Frontal cortex (tissue), 4 donors: Measurements from ENCODE around the gene SAT1. TPM values are rescaled to one million over a fixed set of nuclear protein-coding genes. Genes with fewer than 3 reads are reported as not detected.
"Not testable (repeated sequence)": the region's sequence is repeated elsewhere in the genome, so short reads cannot be mapped to it uniquely, and the experiment has no call there.

Experiments
- DNase-seq, 2 donors: peaks; one replicate each; pipeline ENCODE4 v3.0.0; 2012; ENCODE audit warnings: low spot score in 2 of 2
- FAIRE-seq: peaks from 2 replicates; lab custom pipeline; 2012; peaks lifted over from hg19 to GRCh38; lab: Jason Lieb, UNC
- total RNA-seq: library from RNA; depleted of rRNA; stranded (reverse); fragments of >200 nt; gene quantifications from one replicate; pipeline ENCODE4 v1.2.3, GENCODE V29; 2014
- donor health status: control.
- donor health status: control.
- donor health status: control.

SAT1 gene
- total RNA-seq, 1 donor from 2014 or later = 42.8 TPM

DNA sequence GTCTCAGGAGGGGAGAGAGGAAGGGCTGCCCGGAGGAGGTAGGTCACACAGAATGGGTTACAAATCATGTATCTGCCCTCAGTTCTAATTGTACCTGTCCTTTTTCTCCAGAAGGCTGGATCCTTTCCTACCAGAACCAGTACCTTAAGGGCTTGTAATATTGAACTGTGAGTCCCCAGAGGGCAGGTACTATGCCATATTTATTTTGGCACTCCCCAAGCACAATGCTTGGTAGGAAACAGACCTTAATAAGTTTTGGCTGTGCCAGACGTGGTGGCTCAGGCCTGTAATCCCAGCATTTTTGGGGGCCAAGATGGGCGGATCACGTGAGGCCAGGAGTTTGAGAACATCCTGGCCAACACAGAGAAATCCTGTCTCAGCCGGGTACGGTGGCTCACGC, 11.9 kb upstream of the SAT1 start:
- FAIRE-seq, DNase-seq: not testable (repeated sequence)

DNA sequence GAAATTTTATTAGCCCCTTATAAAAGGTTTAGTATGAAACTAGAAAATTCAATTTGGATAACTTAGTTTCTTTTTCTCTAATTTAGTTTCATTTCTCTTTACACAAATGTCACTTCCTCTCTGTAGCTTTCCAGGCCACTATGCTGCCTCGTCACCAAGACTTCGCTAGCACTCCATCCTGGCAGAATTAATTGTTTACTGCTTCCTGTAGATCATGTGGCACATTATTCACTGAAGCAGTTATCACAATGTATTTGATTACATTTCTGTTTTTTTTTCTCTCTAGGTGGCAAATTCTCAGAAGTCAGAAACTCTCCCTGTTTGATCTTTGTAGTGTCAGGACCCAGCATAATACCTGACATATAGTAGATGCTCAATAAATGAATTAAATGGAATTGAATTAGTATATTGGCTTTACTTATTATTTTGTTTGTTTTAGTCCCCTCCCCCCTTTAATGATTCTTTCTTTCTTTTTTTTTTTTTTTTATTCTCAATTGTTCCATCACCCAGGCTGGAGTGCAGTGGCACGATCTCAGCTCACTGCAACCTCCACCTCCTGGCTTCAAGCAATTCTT, 9.3 kb upstream of the SAT1 start:
- DNase-seq (no peak), FAIRE-seq (no peak)

DNA sequence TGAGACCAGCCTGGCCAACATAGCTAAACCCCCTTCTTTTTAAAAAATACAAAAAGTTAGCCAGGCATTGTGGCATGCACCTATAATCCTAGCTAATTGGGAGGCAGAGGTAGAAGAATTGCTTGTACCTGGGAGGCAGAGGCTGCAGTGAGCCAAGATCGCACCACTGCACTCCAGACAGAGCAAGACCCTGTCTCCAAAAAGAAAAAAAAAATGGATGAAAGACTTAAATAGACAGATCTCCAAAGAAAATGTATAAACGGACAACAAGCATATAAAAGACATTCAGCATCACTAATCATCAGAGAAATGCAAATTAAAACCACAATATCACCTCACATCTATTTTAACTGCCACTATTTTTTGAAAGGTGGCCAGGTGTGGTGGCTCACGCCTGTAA, 6.6 kb upstream of the SAT1 start:
- FAIRE-seq (no peak), DNase-seq (no peak)

DNA sequence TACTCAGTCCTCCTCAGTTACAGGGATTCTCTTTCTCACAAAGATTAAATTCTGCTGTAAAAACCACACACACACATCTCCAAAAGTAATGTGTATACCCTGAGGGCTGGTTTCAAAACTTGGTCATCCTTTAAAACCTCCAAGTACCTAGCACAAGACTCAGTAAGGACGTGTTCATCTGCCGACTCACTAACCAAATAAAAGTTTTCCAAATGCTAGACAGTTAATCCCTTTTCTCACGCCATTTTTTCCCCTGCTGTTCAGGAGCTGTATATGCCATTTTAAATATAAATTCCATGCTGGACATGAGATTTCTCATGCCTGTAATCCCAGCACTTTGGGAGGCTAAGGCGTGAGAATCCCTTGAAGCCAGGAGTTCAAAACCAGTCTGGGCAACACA, 3.9 kb upstream of the SAT1 start:
- no peak for DNase-seq
- no peak for FAIRE-seq

DNA sequence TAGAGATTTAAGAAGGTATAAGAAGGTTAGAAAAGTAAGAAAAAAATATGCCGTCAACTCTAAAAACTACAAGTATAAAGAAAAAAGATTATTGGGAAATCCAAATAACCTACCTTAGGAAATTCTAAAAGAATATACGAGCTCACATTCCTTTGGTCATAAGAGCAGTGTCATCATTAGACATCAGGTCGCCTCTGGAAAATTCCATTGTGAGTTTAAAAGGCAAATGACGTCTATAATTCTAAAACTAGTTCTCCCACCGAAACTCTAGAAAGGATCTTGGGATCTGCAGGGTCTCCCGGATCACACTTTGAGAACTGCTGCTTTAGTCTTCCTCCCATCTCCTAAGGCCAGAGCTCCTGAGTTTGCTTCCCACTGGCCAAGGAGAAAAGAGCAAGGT, 518 bp upstream of the SAT1 start:
- DNase-seq = no peak
- no peak for FAIRE-seq

DNA sequence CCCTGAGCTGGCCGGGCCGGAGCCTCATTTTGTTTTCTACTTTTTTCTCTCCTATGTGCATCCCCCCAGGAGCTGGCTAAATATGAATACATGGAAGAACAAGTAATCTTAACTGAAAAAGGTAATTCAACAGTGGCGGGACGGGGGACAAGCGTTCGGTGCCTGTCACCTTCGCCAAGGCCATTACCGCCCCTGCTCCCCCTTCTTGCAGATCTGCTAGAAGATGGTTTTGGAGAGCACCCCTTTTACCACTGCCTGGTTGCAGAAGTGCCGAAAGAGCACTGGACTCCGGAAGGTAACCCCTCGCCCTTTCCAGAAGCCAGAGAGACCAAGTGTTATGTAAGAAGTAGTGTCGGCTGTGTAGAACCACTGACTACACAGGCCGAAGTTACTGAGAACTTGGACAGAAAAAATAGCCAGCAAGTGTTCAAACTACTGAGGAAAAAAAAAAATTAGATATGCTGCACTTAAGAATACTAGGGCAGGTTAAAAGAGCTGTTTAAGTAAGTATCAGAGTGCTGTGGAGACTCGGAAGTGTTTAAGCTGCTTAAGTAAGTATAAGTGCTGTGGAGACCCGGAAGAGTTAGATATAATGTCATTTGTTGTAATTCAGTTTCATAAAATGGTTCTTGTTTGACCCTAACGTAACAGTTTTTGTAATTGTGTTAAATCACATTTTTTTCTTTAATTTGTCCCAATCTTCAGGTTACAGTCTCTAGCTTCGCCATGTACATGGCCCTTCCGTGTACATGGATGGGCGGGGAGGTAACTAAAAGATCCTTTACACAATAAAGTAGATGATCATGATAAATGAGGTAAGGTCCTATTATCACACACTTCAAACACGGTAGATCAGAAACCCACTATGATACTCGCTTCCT, 856 bp downstream of the SAT1 start:
- FAIRE-seq (no peak), DNase-seq (no peak)

DNA sequence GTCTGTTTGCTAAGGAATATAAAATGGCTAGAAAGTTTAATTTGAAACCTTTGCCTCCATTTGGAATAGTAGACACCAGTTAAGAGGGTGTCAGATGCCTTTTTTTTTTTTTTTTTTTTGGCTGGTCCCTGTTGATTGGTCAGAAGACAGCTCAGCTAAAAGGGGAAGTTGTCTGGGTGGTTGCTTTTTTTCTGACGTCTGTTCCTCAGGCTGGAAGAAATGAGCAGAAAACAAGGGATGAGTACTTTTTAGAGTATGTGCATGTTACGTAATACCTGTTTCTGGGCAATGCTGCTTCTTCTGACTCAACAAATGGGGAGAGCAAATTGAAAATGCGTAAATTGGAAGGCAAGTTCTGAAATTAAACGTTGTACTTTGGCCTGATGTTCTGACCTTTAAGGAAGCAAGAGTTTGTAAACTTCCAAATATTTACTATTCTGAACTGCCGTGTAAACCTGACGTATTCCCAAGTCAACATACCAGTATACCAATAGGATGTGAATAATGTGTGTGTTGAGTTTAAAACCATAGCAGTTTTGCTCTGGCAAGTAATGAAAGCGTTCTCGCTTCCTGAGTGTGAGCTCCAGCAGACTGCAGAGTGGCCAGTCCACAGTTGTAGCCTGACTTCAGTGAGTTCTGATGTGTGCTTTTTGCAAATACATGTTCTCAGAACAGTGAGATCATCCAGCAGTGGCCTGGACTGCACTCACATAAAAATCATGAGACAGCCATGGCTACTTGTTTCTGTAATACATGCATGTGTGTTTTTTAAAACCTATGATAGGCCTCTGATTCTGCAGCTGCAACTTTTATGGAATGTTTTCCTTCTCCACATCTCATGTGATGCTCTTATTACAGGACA, 1.7 kb downstream of the SAT1 start:
- no peak for DNase-seq
- no peak for FAIRE-seq

DNA sequence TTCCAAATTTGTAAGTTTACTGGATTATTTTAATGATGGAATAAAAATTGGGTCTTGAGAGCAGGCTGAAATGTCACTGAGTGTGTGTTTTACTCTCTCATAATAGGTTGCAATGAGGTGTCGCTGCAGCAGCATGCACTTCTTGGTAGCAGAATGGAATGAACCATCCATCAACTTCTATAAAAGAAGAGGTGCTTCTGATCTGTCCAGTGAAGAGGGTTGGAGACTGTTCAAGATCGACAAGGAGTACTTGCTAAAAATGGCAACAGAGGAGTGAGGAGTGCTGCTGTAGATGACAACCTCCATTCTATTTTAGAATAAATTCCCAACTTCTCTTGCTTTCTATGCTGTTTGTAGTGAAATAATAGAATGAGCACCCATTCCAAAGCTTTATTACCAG, 2.6 kb downstream of the SAT1 start:
- FAIRE-seq (no peak), DNase-seq (no peak)

DNA sequence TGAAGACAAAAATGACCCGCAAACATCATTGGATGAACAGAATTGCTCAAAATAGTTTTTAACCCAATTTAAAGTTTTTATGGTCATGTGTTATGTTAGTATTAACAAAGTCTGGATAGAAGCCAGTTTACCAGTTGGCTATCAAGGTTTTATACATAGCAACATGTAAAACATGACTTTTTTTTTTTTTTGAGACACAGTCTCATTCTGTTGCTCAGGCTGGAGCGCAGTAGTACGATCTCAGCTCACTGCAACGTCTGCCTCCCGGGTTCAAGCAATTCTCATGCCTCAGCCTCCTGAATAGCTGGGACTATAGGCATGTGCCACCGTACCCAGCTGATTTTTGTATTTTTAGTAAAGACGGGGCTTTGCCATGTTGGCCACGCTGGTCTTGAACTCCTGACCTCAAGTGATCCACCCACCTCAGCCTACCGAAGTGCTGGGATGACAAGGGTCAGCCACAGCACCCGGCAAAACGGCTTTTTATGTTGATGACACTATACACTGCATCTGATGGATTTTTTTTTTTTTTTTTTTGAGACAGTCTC, 3.4 kb downstream of the SAT1 start:
- no peak for FAIRE-seq
- no peak for DNase-seq

DNA sequence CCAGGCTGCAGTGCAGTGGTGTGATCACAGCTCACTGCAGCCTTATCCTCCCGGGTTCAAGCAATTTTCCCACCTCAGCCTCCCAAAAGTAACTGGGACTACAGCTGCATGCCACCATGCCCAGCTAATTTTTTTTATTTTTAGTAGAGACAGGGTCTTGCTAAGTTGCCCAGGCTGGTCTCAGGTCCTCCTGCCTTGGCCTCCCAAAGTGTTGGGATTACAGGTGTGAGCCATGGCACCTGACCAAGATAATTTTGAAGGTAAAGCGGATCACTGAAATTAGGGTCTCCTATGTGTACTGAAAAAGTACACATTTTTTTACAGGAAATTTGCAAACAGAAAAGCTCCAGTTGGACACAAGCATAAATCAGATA, 4.8 kb downstream of the SAT1 start:
- no peak for FAIRE-seq
- DNase-seq = no peak

DNA sequence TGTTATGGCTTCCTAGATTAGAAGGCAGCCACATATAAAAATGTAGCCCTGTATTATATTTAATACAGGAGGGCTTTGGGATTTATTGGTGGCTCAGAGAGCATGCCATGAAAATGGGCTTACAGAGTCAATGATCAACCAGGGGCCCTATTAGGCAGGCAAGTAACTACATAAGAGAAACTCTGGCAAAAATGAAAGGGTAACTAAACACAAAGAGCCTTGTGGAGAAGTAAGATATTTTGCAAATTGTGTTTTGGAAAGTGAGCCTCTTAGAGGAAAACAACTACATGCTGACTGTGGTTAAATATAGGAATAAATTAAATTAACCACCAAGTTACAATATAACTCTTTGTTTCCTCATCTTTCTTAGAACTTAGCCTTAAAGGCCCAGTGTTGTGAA, 5.5 kb downstream of the SAT1 start:
- no peak for FAIRE-seq
- DNase-seq = no peak

DNA sequence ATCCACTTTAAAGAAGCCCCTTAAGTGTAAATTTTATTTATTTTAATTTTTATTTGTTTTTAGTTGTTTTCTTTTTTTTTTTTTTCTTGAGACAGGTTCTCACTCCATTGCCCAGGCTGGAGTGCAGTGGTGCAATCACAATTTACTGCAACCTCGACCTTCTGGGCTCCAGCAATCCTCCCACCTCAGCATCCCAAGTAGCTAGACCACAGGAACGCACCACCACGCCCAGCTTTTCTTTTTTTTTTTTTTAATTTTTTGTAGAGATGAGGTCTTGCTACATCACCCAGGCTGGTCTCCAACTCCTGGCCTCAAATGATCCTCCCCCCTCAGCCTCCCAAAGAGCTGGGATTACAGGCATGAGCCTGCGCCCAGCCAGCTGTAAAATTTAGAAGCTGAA, 6.0 kb downstream of the SAT1 start:
- DNase-seq = no peak
- no peak for FAIRE-seq

DNA sequence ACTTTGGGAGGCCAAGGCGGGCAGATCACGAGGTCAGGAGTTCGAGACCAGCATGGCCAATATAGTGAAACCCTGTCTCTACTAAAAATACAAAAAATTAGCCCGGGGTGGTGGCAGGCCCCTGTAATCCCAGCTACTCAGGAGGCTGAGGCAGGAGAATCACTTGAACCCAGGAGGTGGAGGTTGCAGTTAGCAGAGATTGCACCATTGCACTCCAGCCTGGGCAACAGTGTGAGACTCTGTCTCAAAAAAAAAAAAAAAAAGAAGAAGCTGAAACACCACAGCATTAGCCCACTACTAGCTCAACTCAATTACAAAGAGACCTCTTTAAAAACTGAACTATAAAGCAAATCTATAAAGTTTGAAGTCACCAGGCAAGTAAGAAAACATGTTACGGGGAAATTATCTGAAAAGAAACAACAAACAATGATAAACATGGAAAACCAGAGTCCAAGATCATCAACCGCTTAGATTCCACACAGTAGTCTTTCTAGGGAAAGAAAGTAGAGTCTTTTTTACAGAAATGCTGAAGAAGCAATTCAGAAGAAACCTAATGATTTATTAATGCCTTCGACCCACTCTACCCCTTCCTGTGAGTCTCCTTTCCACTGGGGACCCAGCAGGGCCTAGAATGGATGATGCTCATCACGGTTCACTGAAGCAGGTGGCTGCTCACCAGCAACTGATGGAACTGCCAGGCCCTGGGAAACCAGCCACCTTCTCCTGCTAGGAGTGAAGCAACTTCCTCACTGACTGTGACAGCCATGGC, 6.6 kb downstream of the SAT1 start:
- no peak for DNase-seq
- no peak for FAIRE-seq

DNA sequence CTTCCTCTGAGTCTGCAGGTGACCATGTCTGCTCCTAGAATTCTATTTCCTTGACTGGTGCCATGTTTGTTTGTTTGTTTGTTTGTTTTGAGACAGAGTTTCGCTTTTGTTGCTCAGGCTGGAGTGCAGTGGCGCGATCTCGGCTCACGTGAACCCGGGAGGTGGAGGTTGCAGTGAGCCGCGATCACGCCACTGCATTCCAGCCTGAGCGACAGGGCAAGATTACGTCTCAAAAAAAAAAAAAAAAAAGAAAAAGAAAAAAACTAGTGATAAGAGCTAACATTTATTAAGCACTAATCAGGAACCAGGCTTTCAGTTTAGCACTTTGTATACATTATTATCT, 7.2 kb downstream of the SAT1 start:
- no peak for DNase-seq
- FAIRE-seq = no peak

DNA sequence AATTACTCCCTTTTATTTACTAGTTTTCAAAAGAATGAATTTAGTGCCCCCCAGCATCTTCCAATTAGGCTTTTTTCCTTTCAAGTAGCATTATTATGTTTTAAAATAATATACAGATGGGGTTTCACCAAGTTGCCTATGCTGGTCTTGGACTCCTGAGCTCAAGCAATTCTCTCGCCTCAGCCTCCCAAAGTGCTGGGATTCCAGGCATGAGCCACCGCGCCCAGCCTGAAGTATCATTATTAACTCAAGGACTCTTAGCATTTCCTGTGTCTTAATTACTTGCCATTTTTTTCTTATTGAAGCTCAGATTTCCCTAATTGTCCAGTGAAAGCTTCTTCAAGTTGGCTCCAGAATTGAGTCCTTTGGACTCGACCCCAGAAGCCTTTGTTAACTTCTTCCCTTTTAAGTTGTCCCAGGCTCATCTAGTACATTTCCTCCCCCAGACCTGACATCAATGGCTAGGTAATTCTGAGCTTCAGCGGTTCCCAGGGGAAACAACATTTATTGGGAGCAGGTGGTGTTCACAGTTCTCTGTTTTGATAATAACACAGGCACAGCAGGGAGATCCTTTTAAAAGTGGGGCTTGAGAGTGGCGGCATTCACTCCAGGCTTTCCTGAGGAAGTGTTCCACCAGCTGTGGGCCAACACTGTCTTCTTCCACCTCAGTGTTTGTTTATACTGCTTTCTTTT, 10.0 kb downstream of the SAT1 start:
- DNase-seq = no peak
- FAIRE-seq = no peak

DNA sequence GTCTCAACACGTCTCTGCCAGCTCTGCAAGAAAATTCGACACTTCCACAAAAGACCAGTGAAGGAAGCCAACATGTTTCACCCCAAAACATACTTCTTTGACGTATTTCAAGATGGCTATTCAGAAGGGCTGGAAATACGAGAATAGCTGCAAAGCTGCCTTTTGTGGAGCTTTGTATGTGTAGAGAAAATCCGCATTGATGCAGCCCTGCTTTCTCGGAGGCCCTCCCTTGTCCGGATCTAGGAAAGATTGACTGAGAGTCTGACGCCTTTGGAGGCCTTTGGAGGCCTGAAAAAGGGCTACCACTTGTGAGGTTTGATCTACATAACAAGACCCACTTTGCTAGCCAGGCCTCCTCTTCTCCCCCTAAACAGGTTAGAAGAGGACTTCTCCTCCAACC, 12.2 kb downstream of the SAT1 start:
- no peak for FAIRE-seq
- DNase-seq = no peak

DNA sequence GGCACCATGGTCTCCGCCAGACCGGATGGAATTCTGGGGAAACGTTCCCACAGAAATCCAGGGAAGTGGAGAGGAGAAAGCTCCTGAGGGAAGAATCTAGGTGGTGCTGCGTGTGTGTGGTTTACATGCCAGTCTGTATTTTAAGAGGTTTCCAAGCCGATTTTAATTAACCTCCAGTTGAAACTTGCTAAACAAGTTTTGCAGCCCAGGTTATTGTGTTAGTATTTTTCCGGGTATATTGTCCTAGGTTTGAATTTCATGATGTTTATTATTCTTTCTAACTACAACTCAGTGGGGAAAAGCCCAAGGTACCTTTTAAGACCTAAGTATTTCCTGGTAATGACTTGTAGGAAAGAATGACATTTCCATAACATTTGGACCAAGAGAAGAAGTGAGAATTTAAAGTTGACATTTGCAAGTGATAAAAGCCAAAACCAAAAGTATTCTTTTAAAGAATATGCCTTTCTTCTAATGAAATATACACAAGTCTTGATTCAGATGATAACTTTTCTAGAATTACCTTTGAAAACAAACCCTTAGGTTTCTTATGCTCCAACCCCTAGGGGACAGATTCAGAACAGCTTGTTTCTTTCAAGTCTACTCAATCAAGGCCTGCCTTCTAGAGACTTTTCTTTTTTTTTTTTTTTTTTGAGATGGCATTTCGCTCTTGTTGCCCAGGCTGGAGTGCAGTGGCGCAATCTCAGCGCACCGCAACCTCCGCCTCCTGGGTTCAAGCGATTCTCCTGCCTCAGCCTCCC, 14.6 kb downstream of the SAT1 start:
- FAIRE-seq (no peak), DNase-seq (no peak)

DNA sequence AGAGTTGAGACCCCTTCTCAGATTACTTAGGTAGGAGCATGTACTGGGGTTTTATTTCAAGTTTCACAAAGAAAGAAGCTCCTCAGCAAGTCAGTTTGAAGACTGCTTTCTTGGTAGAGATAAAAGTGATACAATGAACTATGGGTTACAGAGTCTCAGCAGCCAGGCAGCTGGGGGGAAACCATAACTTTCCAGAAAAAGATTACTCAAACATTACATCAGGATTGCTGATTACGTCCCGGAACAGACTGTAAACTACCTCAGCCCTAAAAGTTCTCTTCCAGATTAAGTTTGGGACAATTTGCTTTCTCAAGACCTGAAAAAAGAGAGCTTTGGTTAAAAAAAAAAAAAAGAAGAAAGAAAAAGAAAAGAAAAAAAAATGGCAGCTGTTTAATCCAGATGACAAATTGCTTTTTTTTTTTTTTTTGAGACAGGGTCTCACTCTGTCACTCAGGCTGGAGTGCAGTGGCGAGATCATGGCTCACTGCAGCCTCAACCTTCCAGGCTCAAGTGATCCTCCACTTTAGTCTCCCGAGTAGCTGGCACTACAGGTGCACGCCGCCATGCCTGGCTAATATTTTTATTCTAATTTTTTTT, 16.6 kb downstream of the SAT1 start:
- DNase-seq (no peak), FAIRE-seq (no peak)
